ENCODE measurements around the gene IL6ST. TPM values are rescaled to one million over a fixed set of nuclear protein-coding genes. Genes with fewer than 3 reads are reported as not detected.
A peak's percentile ranks its signal among the peaks of the same experiment; 100 is the strongest.
"Not testable (repeated sequence)": the region's sequence is repeated elsewhere in the genome, so short reads cannot be mapped to it uniquely, and the experiment has no call there.

IL6ST gene
- total RNA-seq, 1 donor from 2014 or later: 197 TPM

GRCh38 chr5:55965525-55965924, 29.2 kb downstream of the IL6ST start:
- no peak for DNase-seq (ENCODE audit: extremely low spot score, unreplicated experiment)
- no peak overlapping the region for H3K4me3 Mint-ChIP-seq (ENCODE audit: unreplicated experiment)
- TF ChIP-seq, protein P1, sequence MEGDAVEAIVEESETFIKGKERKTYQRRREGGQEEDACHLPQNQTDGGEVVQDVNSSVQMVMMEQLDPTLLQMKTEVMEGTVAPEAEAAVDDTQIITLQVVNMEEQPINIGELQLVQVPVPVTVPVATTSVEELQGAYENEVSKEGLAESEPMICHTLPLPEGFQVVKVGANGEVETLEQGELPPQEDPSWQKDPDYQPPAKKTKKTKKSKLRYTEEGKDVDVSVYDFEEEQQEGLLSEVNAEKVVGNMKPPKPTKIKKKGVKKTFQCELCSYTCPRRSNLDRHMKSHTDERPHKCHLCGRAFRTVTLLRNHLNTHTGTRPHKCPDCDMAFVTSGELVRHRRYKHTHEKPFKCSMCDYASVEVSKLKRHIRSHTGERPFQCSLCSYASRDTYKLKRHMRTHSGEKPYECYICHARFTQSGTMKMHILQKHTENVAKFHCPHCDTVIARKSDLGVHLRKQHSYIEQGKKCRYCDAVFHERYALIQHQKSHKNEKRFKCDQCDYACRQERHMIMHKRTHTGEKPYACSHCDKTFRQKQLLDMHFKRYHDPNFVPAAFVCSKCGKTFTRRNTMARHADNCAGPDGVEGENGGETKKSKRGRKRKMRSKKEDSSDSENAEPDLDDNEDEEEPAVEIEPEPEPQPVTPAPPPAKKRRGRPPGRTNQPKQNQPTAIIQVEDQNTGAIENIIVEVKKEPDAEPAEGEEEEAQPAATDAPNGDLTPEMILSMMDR (IDR thresholded peaks at IDR 0.05): no peak
- no peaks in the 10 kb centered on the region for H3K27me3 Mint-ChIP-seq (ENCODE audit: unreplicated experiment)
- H3K27ac Mint-ChIP-seq (ENCODE audit: unreplicated experiment): no peak overlapping the region
- H3K4me1 Mint-ChIP-seq (ENCODE audit: unreplicated experiment): peaks cover 17% of the 10 kb centered on the region
- H3K36me3 Mint-ChIP-seq (ENCODE audit: unreplicated experiment): peaks cover 47% of the 10 kb centered on the region
- no peaks in the 10 kb centered on the region for H3K9me3 Mint-ChIP-seq (ENCODE audit: unreplicated experiment)

DNA sequence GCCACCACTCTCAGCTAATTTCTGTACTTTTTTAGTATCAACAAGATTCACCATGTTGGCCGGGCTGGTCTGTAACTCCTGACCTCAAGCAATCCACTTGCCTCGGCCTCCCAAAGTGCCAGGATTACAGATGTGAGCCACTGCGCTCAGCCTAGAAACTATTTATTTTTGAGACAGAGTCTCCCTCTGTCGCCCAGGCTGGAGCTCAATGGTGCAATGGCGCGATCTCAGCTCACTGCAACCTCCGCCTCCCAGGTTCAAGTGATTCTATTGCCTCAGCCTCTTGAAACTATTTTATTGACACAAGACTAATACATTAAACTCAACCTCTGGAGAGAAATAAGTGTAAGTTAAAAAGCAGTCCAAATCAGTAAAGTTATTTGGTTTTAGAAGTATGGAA, 34.0 kb downstream of the IL6ST start:
- Mint-ChIP-seq H3K27ac (ENCODE audit: unreplicated experiment) (no peak overlapping the region), H3K4me1 (ENCODE audit: unreplicated experiment) (peaks cover 2% of the 10 kb centered on the region), H3K36me3 (ENCODE audit: unreplicated experiment) (peaks cover 38% of the 10 kb centered on the region), H3K4me3 (ENCODE audit: unreplicated experiment) (no peak overlapping the region), H3K27me3 (ENCODE audit: unreplicated experiment) (no peaks in the 10 kb centered on the region), H3K9me3 (ENCODE audit: unreplicated experiment) (no peaks in the 10 kb centered on the region)
- TF ChIP-seq, protein P1 (IDR thresholded peaks at IDR 0.05): no peak
- no peak for DNase-seq (ENCODE audit: extremely low spot score, unreplicated experiment)

DNA sequence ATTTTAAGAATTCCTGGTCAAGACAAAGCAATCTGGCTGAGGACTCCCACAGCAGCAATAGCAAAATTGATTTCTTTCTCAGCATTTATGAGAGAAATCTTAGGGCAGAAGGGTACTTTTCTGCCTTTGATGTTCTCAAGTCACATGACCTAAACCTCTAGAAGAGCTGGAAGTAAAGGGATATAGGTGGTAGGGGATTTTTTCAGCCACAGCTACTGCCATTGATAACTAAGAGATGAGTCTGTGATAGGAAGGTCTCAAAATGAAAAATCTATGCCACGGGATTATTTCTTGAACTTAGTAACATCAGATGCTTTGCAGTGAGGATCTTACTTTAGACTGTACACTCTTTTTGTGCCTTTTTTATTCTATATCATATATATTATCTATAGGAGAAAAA, 35.6 kb downstream of the IL6ST start:
- H3K27ac Mint-ChIP-seq (ENCODE audit: unreplicated experiment): no peak overlapping the region
- DNase-seq (ENCODE audit: extremely low spot score, unreplicated experiment): no peak
- no peaks in the 10 kb centered on the region for H3K9me3 Mint-ChIP-seq (ENCODE audit: unreplicated experiment)
- H3K4me3 Mint-ChIP-seq (ENCODE audit: unreplicated experiment): no peak overlapping the region
- H3K36me3 Mint-ChIP-seq (ENCODE audit: unreplicated experiment): peaks cover 45% of the 10 kb centered on the region
- TF ChIP-seq, protein P1 (IDR thresholded peaks at IDR 0.05): no peak
- no peaks in the 10 kb centered on the region for H3K27me3 Mint-ChIP-seq (ENCODE audit: unreplicated experiment)
- no peaks in the 10 kb centered on the region for H3K4me1 Mint-ChIP-seq (ENCODE audit: unreplicated experiment)

- H3K27me3 Mint-ChIP-seq (ENCODE audit: unreplicated experiment); H3K4me3 Mint-ChIP-seq (ENCODE audit: unreplicated experiment); H3K4me1 Mint-ChIP-seq (ENCODE audit: unreplicated experiment); H3K27ac Mint-ChIP-seq (ENCODE audit: unreplicated experiment); DNase-seq (ENCODE audit: extremely low spot score, unreplicated experiment); H3K9me3 Mint-ChIP-seq (ENCODE audit: unreplicated experiment): not testable (repeated sequence)
- H3K36me3 Mint-ChIP-seq (ENCODE audit: unreplicated experiment): peaks cover 51% of the 10 kb centered on the region
These were observed 53.6 kb downstream of the IL6ST start for GRCh38 chr5:55941154-55941553.

DNA sequence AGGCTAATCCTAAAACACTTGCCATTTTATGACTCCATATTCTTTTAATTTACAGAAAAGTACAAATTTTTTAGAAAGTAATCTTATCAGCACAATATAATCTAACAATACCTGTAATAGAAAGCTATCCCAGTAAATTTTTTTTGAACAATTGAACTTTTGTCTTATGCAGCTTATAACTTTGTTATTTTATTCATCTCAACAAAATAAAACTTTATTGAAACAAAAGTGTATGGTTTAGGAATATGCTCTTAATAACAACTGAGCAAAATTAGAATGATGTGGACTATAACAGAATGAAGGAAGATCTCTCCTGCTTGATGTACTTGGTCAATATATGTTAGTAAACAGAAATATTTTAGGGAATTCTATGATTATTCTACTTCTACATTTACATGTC, 57.2 kb downstream of the IL6ST start:
- H3K27me3 Mint-ChIP-seq (ENCODE audit: unreplicated experiment); H3K27ac Mint-ChIP-seq (ENCODE audit: unreplicated experiment); H3K4me1 Mint-ChIP-seq (ENCODE audit: unreplicated experiment); DNase-seq (ENCODE audit: extremely low spot score, unreplicated experiment); H3K4me3 Mint-ChIP-seq (ENCODE audit: unreplicated experiment); H3K9me3 Mint-ChIP-seq (ENCODE audit: unreplicated experiment): not testable (repeated sequence)
- peaks cover 34% of the 10 kb centered on the region for H3K36me3 Mint-ChIP-seq (ENCODE audit: unreplicated experiment)

GRCh38 chr5:55936100-55936693, 58.6 kb downstream of the IL6ST start:
- Mint-ChIP-seq H3K4me1 (ENCODE audit: unreplicated experiment) (no peaks in the 10 kb centered on the region), H3K4me3 (ENCODE audit: unreplicated experiment) (no peak overlapping the region), H3K27me3 (ENCODE audit: unreplicated experiment) (no peaks in the 10 kb centered on the region), H3K9me3 (ENCODE audit: unreplicated experiment) (no peaks in the 10 kb centered on the region), H3K36me3 (ENCODE audit: unreplicated experiment) (peaks cover 23% of the 10 kb centered on the region), H3K27ac (ENCODE audit: unreplicated experiment) (no peak overlapping the region)
- peak; percentile 91 for DNase-seq (ENCODE audit: extremely low spot score, unreplicated experiment)
- TF ChIP-seq, protein P1 (IDR thresholded peaks at IDR 0.05): peak; percentile 92

All from osteocyte (in vitro differentiated cells).